GM18499 (cell line): ENCODE measurements around the gene WDR88.
"Not testable (repeated sequence)": the region's sequence is repeated elsewhere in the genome, so short reads cannot be mapped to it uniquely, and the experiment has no call there.

Experiments
- ATAC-seq: cut with Tn5 transposase; IDR thresholded peaks from one replicate; pipeline ENCODE4 v1.9.1; 2021; ENCODE audit warnings: moderate number of reproducible peaks; ENCODE audit not compliant: insufficient read depth, unreplicated experiment

Gene WDR88

GRCh38 chr19:33126712-33127111, 5.2 kb upstream of the WDR88 start:
- not testable (repeated sequence) for ATAC-seq

GRCh38 chr19:33129901-33130300, 2.0 kb upstream of the WDR88 start:
- ATAC-seq = no peak

GRCh38 chr19:33130433-33130832, 1.5 kb upstream of the WDR88 start:
- ATAC-seq = no peak

- ATAC-seq = no peak
Observed at GRCh38 chr19:33132425-33132824, 511 bp downstream of the WDR88 start.

GRCh38 chr19:33133438-33134031, 1.6 kb downstream of the WDR88 start:
- no peak for ATAC-seq

GRCh38 chr19:33134571-33135041, 2.7 kb downstream of the WDR88 start:
- no peak for ATAC-seq

GRCh38 chr19:33139165-33139564, 7.3 kb downstream of the WDR88 start:
- ATAC-seq = no peak

- ATAC-seq = no peak
Observed at GRCh38 chr19:33143897-33144405, 12.0 kb downstream of the WDR88 start.

GRCh38 chr19:33146209-33146608, 14.3 kb downstream of the WDR88 start:
- ATAC-seq = no peak

GRCh38 chr19:33147538-33147937, 15.6 kb downstream of the WDR88 start:
- ATAC-seq = no peak

- ATAC-seq = no peak
Observed at GRCh38 chr19:33150852-33151518, 19.1 kb downstream of the WDR88 start.

GRCh38 chr19:33152176-33152575, 20.3 kb downstream of the WDR88 start:
- no peak for ATAC-seq

GRCh38 chr19:33152625-33153024, 20.7 kb downstream of the WDR88 start:
- ATAC-seq = not testable (repeated sequence)

GRCh38 chr19:33154313-33154712, 22.4 kb downstream of the WDR88 start:
- ATAC-seq = not testable (repeated sequence)

GRCh38 chr19:33156334-33156733, 24.4 kb downstream of the WDR88 start:
- no peak for ATAC-seq

GRCh38 chr19:33157906-33158305, 26.0 kb downstream of the WDR88 start:
- ATAC-seq = no peak

GRCh38 chr19:33158365-33158764, 26.5 kb downstream of the WDR88 start:
- ATAC-seq = no peak

- ATAC-seq = no peak
Observed at GRCh38 chr19:33159149-33159548, 27.2 kb downstream of the WDR88 start.

- no peak for ATAC-seq
Observed at GRCh38 chr19:33159893-33160292, 28.0 kb downstream of the WDR88 start.

GRCh38 chr19:33161201-33161600, 29.3 kb downstream of the WDR88 start:
- no peak for ATAC-seq

GRCh38 chr19:33163481-33163880, 31.6 kb downstream of the WDR88 start:
- no peak for ATAC-seq

GRCh38 chr19:33166037-33166436, 34.1 kb downstream of the WDR88 start:
- not testable (repeated sequence) for ATAC-seq
